ENCODE measurements around the gene CAB39L. TPM values are rescaled to one million over a fixed set of nuclear protein-coding genes. Genes with fewer than 3 reads are reported as not detected.

CAB39L gene
- total and polyA plus RNA-seq, 2 donors (not counting 3 experiments of a cell fraction or from before 2014, with no cell fraction given): 3.1 to 7.2 TPM

DNA sequence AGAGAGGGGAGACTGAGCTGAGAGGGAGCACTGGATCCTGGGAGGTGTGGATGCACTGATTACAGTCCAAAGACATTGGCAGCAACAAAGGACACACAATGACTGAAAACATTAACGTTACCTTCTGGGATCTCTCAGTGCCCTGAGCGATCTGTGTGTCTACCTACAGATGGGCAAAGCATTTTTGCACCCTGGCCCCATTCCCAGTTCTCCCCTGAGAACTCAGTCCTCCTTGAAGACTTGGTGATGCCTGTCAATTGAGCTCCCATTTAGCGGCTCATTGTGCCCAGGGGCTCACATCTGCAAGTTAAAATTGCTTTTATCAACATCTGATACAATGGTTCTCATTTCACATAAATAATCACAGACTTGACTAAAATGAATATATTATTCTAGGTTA, 133.6 kb downstream of the CAB39L start:
- Histone ChIP-seq H3K9ac (replicated peaks; ENCODE audit: extremely low read depth, insufficient read depth, low read length) (no peak overlapping the region), H3K4me2 (ENCODE audit: insufficient read depth, low read length) (no peak overlapping the region), H3K79me2 (ENCODE audit: control insufficient read depth, insufficient read depth, low read length) (no peaks in the 10 kb centered on the region), H3K9me1 (replicated peaks; ENCODE audit: control insufficient read depth, extremely low read depth, insufficient read depth, low read length) (no peaks in the 10 kb centered on the region), H2AFZ (ENCODE audit: low read depth, low read length) (no peak overlapping the region), H3K9me3 (replicated peaks; ENCODE audit: control insufficient read depth, insufficient read depth, low read length) (no peaks in the 10 kb centered on the region), H3K4me3 (replicated peaks in 1 of 3; ENCODE audit: insufficient read depth in 1 of 3, low read depth in 1 of 3, low read length in 3 of 3) (no peak overlapping the region), H3K4me1 (ENCODE audit: control insufficient read depth, extremely low read depth, insufficient read depth, low read length) (peaks cover 19% of the 10 kb centered on the region), H3K27me3 (ENCODE audit: control insufficient read depth in 2 of 2, insufficient read depth in 2 of 2, low read length in 2 of 2) (no peaks in the 10 kb centered on the region), H4K20me1 (replicated peaks; ENCODE audit: control insufficient read depth, extremely low read depth, insufficient read depth, low read length) (no peaks in the 10 kb centered on the region), H3K27ac (ENCODE audit: insufficient read depth, low read depth, low read length) (no peak overlapping the region), H3K36me3 (ENCODE audit: control insufficient read depth in 2 of 2, extremely low read depth in 1 of 2, insufficient read depth in 2 of 2, low read length in 2 of 2) (no peaks in the 10 kb centered on the region)
- DNase-seq (ENCODE audit: low read depth, low spot score) (no peak), FAIRE-seq (no peak)
- TF ChIP-seq, protein P1, sequence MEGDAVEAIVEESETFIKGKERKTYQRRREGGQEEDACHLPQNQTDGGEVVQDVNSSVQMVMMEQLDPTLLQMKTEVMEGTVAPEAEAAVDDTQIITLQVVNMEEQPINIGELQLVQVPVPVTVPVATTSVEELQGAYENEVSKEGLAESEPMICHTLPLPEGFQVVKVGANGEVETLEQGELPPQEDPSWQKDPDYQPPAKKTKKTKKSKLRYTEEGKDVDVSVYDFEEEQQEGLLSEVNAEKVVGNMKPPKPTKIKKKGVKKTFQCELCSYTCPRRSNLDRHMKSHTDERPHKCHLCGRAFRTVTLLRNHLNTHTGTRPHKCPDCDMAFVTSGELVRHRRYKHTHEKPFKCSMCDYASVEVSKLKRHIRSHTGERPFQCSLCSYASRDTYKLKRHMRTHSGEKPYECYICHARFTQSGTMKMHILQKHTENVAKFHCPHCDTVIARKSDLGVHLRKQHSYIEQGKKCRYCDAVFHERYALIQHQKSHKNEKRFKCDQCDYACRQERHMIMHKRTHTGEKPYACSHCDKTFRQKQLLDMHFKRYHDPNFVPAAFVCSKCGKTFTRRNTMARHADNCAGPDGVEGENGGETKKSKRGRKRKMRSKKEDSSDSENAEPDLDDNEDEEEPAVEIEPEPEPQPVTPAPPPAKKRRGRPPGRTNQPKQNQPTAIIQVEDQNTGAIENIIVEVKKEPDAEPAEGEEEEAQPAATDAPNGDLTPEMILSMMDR (IDR thresholded peaks at IDR 0.05; ENCODE audit: extremely low read depth in 1 of 2, insufficient read depth in 1 of 2, low read depth in 1 of 2, low read length in 2 of 2): no peak
- TF ChIP-seq FOS (IDR thresholded peaks at IDR 0.05; ENCODE audit: borderline replicate concordance, insufficient read depth, low read length) (no peak), GATA2 (IDR thresholded peaks at IDR 0.05; ENCODE audit: insufficient read depth, insufficient read length, low read depth, low read length) (no peak), POLR2A (IDR thresholded peaks at IDR 0.05; ENCODE audit: low read depth, low read length) (no peak), EZH2 (IDR thresholded peaks at IDR 0.05; ENCODE audit: borderline replicate concordance, low read depth, low read length, severe bottlenecking) (no peak), POLR2AphosphoS5 (IDR thresholded peaks at IDR 0.05; ENCODE audit: insufficient read depth, low read depth, low read length) (no peak), MYC (IDR thresholded peaks at IDR 0.05; ENCODE audit: low read depth, low read length) (no peak), JUN (IDR thresholded peaks at IDR 0.05; ENCODE audit: borderline replicate concordance, insufficient read depth, insufficient read length, low read depth) (no peak)
- TF ChIP-seq, protein P2, sequence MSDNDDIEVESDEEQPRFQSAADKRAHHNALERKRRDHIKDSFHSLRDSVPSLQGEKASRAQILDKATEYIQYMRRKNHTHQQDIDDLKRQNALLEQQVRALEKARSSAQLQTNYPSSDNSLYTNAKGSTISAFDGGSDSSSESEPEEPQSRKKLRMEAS (IDR thresholded peaks at IDR 0.05; ENCODE audit: insufficient read depth, insufficient read length): no peak
- intact Hi-C loops (cut with micrococcal nuclease) (loop anchor here (5.0 kb wide), 1 partner anchor 187 kb away; the partner anchor contains the start of gene PHF11), dilution Hi-C loops (cut with MboI; ENCODE audit: extremely low pct_ligation_motif_present, low sequenced_read_pairs) (no loop called here)
- POLR2A ChIA-PET: no interaction called here
- no TSS peak for BruUV-seq (replicated peaks)
- CTCF ChIA-PET: interaction anchor here (2.3 kb wide), 1 partner anchor 297 kb away, joined by 6 read pairs; no protein-coding TSS in a partner anchor

Measured in endothelial cell of umbilical vein (primary cell).